GM12892 (cell line): ENCODE measurements around the gene MPZL2.

Experiments used
- POLR2A ChIP-seq: IDR thresholded peaks from 2 replicates; pipeline ENCODE4 v1.6.1; 2011; ENCODE audit warnings: low read depth, low read length, control low read depth
- POLR2AphosphoS5 ChIP-seq: IDR thresholded peaks from 2 replicates; pipeline ENCODE4 v1.6.1; 2011; ENCODE audit warnings: low read depth, low read length, control low read depth
- TAF1 ChIP-seq: IDR thresholded peaks from 2 replicates; pipeline ENCODE4 v1.6.1; 2011; ENCODE audit warnings: low read depth, mild to moderate bottlenecking, control low read depth, low read length, borderline replicate concordance

DNA sequence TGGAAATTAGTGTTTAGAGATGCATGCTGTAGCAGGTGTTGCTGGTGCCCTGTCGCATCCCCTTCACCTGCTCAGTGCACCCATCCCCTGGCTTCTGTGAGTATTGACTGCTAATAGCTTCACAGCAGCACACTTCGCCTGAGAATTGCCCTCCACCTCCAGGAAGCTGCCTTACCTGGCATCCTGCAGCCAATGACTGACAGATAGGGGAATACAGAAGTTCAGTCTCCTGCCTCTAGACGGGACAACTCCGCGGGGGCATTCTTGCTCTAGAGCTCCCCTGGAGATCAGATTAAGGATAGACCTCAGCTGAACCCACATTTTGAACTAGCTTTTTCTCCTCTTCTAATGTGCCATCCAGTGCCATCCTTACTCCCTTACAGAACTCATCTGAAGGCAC, 31.1 kb upstream of the MPZL2 start:
- TF ChIP-seq POLR2AphosphoS5 = no peak
- TF ChIP-seq POLR2A = no peak
- TF ChIP-seq TAF1 = no peak
